Peyer's patch (tissue), 4 donors: ENCODE measurements around the gene ZNF555. TPM values are rescaled to one million over a fixed set of nuclear protein-coding genes. Genes with fewer than 3 reads are reported as not detected.

Experiments
- DNase-seq, 3 donors: peaks; one replicate each; pipeline ENCODE4 v3.0.0-alpha.2; 2017 to 2019
- H3K27ac ChIP-seq, 4 donors: fragments of 200-600 bp; sonication (generic); one replicate each; pipeline ENCODE4 v1.5.1; 2016 to 2019
- H3K27me3 ChIP-seq, 2 donors: fragments of 200-600 bp; sonication (generic); one replicate each; pipeline ENCODE4 v1.5.1; 2019
- H3K36me3 ChIP-seq, 3 donors: fragments of 200-600 bp; sonication (generic); one replicate each; pipeline ENCODE4 v1.5.1; 2016 to 2019
- H3K4me1 ChIP-seq, 4 donors: fragments of 200-600 bp; sonication (generic); one replicate each; pipeline ENCODE4 v1.5.1; 2016 to 2019
- H3K4me3 ChIP-seq, 4 donors: fragments of 200-600 bp; sonication (generic); 1 replicate in 3 of 4; 2 replicates in 1 of 4; pipeline ENCODE4 v1.5.1; 2016 to 2019; ENCODE audit warnings: mild to moderate bottlenecking in 1 of 4
- H3K9me3 ChIP-seq, 4 donors: fragments of 200-600 bp; sonication (generic); one replicate each; pipeline ENCODE4 v1.5.1; 2016 to 2019; ENCODE audit warnings: mild to moderate bottlenecking in 1 of 4
- CTCF ChIP-seq, 6 experiments: fragments of 450-650 bp in 4 of 6; fragments of 200-600 bp in 2 of 6; sonication (generic) in 1 of 6; IDR thresholded peaks; one replicate each; pipeline ENCODE4 v1.5.1; 2017 to 2019; ENCODE audit warnings: antibody characterized with exemption in 6 of 6, mild to moderate bottlenecking in 3 of 6, moderate library complexity in 1 of 6
- POLR2A ChIP-seq, 2 donors: fragments of 450-650 bp; IDR thresholded peaks; one replicate each; pipeline ENCODE4 v1.5.1; 2017; ENCODE audit warnings: antibody characterized with exemption in 2 of 2, mild to moderate bottlenecking in 2 of 2, moderate library complexity in 2 of 2
- total RNA-seq, 4 donors: library from RNA; depleted of rRNA; stranded (reverse); fragments of >200 nt; gene quantifications; one replicate each; pipeline ENCODE4 v1.1.0, GENCODE V29; 2016

Gene ZNF555
- total RNA-seq, 4 donors from 2014 or later, result 4.4 to 5.8 (median 4.4) TPM

- Histone ChIP-seq H3K36me3 (peaks cover 0 to 40% (median 0%) of the 10 kb centered on the region in 3 donors), H3K4me3 (no peak overlapping the region), H3K27ac (no peak overlapping the region), H3K27me3 (no peaks in the 10 kb centered on the region), H3K9me3 (no peaks in the 10 kb centered on the region), H3K4me1 (no peaks in the 10 kb centered on the region)
- no peak for TF ChIP-seq POLR2A (IDR thresholded peaks at IDR 0.05)
- no peak for TF ChIP-seq CTCF (IDR thresholded peaks at IDR 0.05)
- no peak for DNase-seq
Observed at GRCh38 chr19:2799273-2800020, 41.8 kb upstream of the ZNF555 start.

GRCh38 chr19:2800506-2800905 is 40.8 kb upstream of the ZNF555 start:
- Histone ChIP-seq H3K9me3 (no peaks in the 10 kb centered on the region), H3K36me3 (peaks cover 0 to 38% (median 0%) of the 10 kb centered on the region in 3 donors), H3K4me1 (no peaks in the 10 kb centered on the region), H3K27ac (no peak overlapping the region), H3K4me3 (no peak overlapping the region), H3K27me3 (no peaks in the 10 kb centered on the region)
- no peak for DNase-seq
- TF ChIP-seq POLR2A (IDR thresholded peaks at IDR 0.05) (no peak), CTCF (IDR thresholded peaks at IDR 0.05) (no peak)

- Histone ChIP-seq H3K27me3 (no peaks in the 10 kb centered on the region), H3K9me3 (no peaks in the 10 kb centered on the region), H3K4me3 (no peak overlapping the region), H3K27ac (no peak overlapping the region), H3K36me3 (peaks cover 0 to 31% (median 0%) of the 10 kb centered on the region in 3 donors), H3K4me1 (no peaks in the 10 kb centered on the region)
- no peak for DNase-seq
- no peak for TF ChIP-seq POLR2A (IDR thresholded peaks at IDR 0.05)
- TF ChIP-seq CTCF (IDR thresholded peaks at IDR 0.05), result no peak
Observed at GRCh38 chr19:2802826-2803225, 38.4 kb upstream of the ZNF555 start.

GRCh38 chr19:2803486-2804155 is 37.7 kb upstream of the ZNF555 start:
- Histone ChIP-seq H3K4me1 (no peaks in the 10 kb centered on the region), H3K27me3 (no peaks in the 10 kb centered on the region), H3K4me3 (no peak overlapping the region), H3K27ac (no peak overlapping the region), H3K9me3 (no peaks in the 10 kb centered on the region), H3K36me3 (peaks cover 0 to 34% (median 0%) of the 10 kb centered on the region in 3 donors)
- TF ChIP-seq CTCF (IDR thresholded peaks at IDR 0.05) (no peak), POLR2A (IDR thresholded peaks at IDR 0.05) (no peak)
- no peak for DNase-seq

- no peak overlapping the region for H3K4me3 ChIP-seq
- no peak for TF ChIP-seq POLR2A (IDR thresholded peaks at IDR 0.05)
- no peak for TF ChIP-seq CTCF (IDR thresholded peaks at IDR 0.05)
- no peaks in the 10 kb centered on the region for H3K9me3 ChIP-seq
- H3K27ac ChIP-seq, result no peak overlapping the region
- no peaks in the 10 kb centered on the region for H3K27me3 ChIP-seq
- peaks cover 0 to 41% (median 0%) of the 10 kb centered on the region in 3 donors for H3K36me3 ChIP-seq
- H3K4me1 ChIP-seq, result no peaks in the 10 kb centered on the region
- DNase-seq, result no peak
Observed at GRCh38 chr19:2804156-2805004, 36.9 kb upstream of the ZNF555 start.
